ENCODE measurements around the gene TECTB. TPM values are rescaled to one million over a fixed set of nuclear protein-coding genes. Genes with fewer than 3 reads are reported as not detected.

The TECTB gene
- total RNA-seq, 1 experiment from 2014 or later: not detected

DNA sequence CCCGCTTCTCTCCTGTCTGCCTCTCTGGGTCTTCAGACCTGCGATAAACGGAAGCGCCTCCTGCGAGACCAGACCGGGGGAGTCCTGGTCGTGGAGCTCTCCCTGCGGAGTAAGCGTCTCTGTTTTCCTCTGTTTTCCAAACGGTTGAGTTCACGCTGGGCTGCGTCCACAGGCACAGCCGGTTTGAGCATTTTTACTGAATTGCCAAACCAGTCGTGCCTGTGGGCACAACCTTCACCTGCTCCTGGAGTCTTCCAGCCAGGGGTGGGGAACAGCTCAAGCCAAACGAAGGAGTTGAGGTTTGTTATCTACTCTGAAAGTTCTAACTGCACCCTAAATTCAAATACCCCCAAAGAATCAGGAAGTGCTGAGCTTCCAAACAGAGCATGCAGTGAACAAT, 16.3 kb downstream of the TECTB start:
- Mint-ChIP-seq H3K27ac (no peak overlapping the region), H3K4me1 (no peaks in the 10 kb centered on the region; the same call in 1 of the 2 replicates), H3K36me3 (no peaks in the 10 kb centered on the region), H3K4me3 (no peak overlapping the region), H3K9me3 (no peaks in the 10 kb centered on the region), H3K27me3 (ENCODE audit: low read depth) (peaks cover 4% of the 10 kb centered on the region; the same call in 1 of the 2 replicates)
- no peak for TF ChIP-seq MXD4 (CRISPR knock-in tag; IDR thresholded peaks at IDR 0.05; ENCODE audit: borderline replicate concordance)
- no peak for TF ChIP-seq OVOL2 (CRISPR knock-in tag; IDR thresholded peaks at IDR 0.05; ENCODE audit: borderline replicate concordance)
- TF ChIP-seq, protein P1, sequence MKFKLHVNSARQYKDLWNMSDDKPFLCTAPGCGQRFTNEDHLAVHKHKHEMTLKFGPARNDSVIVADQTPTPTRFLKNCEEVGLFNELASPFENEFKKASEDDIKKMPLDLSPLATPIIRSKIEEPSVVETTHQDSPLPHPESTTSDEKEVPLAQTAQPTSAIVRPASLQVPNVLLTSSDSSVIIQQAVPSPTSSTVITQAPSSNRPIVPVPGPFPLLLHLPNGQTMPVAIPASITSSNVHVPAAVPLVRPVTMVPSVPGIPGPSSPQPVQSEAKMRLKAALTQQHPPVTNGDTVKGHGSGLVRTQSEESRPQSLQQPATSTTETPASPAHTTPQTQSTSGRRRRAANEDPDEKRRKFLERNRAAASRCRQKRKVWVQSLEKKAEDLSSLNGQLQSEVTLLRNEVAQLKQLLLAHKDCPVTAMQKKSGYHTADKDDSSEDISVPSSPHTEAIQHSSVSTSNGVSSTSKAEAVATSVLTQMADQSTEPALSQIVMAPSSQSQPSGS (CRISPR knock-in tag; IDR thresholded peaks at IDR 0.05; ENCODE audit: borderline replicate concordance, low read depth): no peak
- no peak for TF ChIP-seq SP1 (CRISPR knock-in tag; conservative IDR thresholded peaks at IDR 0.05)
- TF ChIP-seq ZNF317 (CRISPR knock-in tag; IDR thresholded peaks at IDR 0.05; ENCODE audit: borderline replicate concordance, low read depth): no peak
- no peak for TF ChIP-seq ZNF396 (CRISPR knock-in tag; IDR thresholded peaks at IDR 0.05; ENCODE audit: borderline replicate concordance)
- no peak for TF ChIP-seq JAZF1 (CRISPR knock-in tag; IDR thresholded peaks at IDR 0.05)
- TF ChIP-seq, protein P2, sequence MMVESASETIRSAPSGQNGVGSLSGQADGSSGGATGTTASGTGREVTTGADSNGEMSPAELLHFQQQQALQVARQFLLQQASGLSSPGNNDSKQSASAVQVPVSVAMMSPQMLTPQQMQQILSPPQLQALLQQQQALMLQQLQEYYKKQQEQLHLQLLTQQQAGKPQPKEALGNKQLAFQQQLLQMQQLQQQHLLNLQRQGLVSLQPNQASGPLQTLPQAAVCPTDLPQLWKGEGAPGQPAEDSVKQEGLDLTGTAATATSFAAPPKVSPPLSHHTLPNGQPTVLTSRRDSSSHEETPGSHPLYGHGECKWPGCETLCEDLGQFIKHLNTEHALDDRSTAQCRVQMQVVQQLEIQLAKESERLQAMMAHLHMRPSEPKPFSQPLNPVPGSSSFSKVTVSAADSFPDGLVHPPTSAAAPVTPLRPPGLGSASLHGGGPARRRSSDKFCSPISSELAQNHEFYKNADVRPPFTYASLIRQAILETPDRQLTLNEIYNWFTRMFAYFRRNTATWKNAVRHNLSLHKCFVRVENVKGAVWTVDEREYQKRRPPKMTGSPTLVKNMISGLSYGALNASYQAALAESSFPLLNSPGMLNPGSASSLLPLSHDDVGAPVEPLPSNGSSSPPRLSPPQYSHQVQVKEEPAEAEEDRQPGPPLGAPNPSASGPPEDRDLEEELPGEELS (CRISPR knock-in tag; IDR thresholded peaks at IDR 0.05): no peak
- TF ChIP-seq ETV6 (CRISPR knock-in tag; IDR thresholded peaks at IDR 0.05): no peak
- DNase-seq (ENCODE audit: low spot score): no peak
- POLR2A ChIA-PET: no interaction called here
- CTCF ChIA-PET: interaction anchor here (0.8 kb wide), 1 partner anchor 183 kb away, joined by 3 read pairs; no protein-coding TSS in a partner anchor
- ATAC-seq: no peak

DNA sequence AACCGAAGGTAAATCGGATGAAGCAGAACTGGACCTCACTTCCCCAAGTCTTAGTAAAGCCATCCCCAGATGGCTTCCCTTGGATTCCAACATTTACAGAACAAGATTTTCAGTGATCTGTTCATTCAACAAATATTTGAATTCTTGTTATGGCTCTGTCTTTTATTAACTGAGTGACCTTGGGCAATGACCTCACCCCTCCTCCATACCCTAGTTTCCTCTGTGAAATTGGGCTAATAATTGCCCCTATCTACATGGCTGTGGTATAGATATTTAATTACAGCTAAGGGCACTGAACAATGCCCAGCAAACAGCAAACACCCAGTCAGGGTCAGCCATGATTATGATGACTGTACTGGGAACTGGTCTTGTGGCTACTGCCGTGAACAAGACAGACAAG, 19.1 kb downstream of the TECTB start:
- CTCF ChIA-PET: interaction anchor here (2.5 kb wide), 1 partner anchor 165 kb away, joined by 11 read pairs; no protein-coding TSS in a partner anchor
- Mint-ChIP-seq H3K36me3 (no peaks in the 10 kb centered on the region), H3K27ac (no peak overlapping the region), H3K4me1 (peaks cover 4% of the 10 kb centered on the region), H3K4me3 (no peak overlapping the region), H3K27me3 (ENCODE audit: low read depth) (no peaks in the 10 kb centered on the region; the same call in 1 of the 2 replicates), H3K9me3 (no peaks in the 10 kb centered on the region)
- POLR2A ChIA-PET: no interaction called here
- TF ChIP-seq GABPB1 (CRISPR knock-in tag; IDR thresholded peaks at IDR 0.05): 0 out of 2 replicates have a peak, but pooled peaks have one; percentile 29
- no peak for TF ChIP-seq NFE2L1 (CRISPR knock-in tag; IDR thresholded peaks at IDR 0.05)
- ATAC-seq (no peak), DNase-seq (ENCODE audit: low spot score) (no peak)

DNA sequence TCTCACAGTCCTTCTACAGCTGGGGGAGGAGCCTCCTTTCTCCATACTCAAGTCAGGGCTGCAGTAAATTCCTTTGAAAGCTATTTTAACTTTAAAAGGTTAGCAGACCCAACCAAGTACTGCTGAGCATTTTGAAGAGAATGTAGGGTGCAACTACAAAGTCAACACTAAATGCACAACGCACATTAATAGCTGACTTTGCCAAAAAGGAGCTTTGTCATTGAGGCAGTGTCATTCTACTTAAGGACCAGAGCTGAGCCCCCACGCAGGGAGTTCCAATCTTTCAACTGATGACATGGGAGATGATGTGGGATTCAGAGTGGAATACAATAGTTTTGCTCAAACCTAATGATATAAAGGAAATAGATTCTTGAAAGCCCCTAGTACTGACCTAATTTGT, 20.3 kb downstream of the TECTB start:
- DNase-seq (ENCODE audit: low spot score) (no peak), ATAC-seq (no peak)
- Mint-ChIP-seq H3K4me1 (peaks cover 11% of the 10 kb centered on the region), H3K27ac (no peak overlapping the region), H3K9me3 (no peaks in the 10 kb centered on the region), H3K36me3 (no peaks in the 10 kb centered on the region), H3K27me3 (ENCODE audit: low read depth) (no peaks in the 10 kb centered on the region; the same call in 1 of the 2 replicates), H3K4me3 (no peak overlapping the region)
- ChIA-PET CTCF (interaction anchor here (0.5 to 2.5 kb wide), 2 partner anchors 144 to 166 kb away, joined by 3 to 11 read pairs; no protein-coding TSS in a partner anchor), POLR2A (no interaction called here)
- TF ChIP-seq FOXP1 (CRISPR knock-in tag; IDR thresholded peaks at IDR 0.05; ENCODE audit: borderline replicate concordance): no peak
- no peak for TF ChIP-seq CREB1 (CRISPR knock-in tag; IDR thresholded peaks at IDR 0.05)
- TF ChIP-seq, protein P3, sequence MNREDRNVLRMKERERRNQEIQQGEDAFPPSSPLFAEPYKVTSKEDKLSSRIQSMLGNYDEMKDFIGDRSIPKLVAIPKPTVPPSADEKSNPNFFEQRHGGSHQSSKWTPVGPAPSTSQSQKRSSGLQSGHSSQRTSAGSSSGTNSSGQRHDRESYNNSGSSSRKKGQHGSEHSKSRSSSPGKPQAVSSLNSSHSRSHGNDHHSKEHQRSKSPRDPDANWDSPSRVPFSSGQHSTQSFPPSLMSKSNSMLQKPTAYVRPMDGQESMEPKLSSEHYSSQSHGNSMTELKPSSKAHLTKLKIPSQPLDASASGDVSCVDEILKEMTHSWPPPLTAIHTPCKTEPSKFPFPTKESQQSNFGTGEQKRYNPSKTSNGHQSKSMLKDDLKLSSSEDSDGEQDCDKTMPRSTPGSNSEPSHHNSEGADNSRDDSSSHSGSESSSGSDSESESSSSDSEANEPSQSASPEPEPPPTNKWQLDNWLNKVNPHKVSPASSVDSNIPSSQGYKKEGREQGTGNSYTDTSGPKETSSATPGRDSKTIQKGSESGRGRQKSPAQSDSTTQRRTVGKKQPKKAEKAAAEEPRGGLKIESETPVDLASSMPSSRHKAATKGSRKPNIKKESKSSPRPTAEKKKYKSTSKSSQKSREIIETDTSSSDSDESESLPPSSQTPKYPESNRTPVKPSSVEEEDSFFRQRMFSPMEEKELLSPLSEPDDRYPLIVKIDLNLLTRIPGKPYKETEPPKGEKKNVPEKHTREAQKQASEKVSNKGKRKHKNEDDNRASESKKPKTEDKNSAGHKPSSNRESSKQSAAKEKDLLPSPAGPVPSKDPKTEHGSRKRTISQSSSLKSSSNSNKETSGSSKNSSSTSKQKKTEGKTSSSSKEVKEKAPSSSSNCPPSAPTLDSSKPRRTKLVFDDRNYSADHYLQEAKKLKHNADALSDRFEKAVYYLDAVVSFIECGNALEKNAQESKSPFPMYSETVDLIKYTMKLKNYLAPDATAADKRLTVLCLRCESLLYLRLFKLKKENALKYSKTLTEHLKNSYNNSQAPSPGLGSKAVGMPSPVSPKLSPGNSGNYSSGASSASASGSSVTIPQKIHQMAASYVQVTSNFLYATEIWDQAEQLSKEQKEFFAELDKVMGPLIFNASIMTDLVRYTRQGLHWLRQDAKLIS (CRISPR knock-in tag; IDR thresholded peaks at IDR 0.05; ENCODE audit: borderline replicate concordance): no peak
- no peak for TF ChIP-seq ZNF423 (CRISPR knock-in tag; IDR thresholded peaks at IDR 0.05)
- TF ChIP-seq, protein P1 (CRISPR knock-in tag; IDR thresholded peaks at IDR 0.05; ENCODE audit: borderline replicate concordance, low read depth): no peak
- TF ChIP-seq, protein P4, sequence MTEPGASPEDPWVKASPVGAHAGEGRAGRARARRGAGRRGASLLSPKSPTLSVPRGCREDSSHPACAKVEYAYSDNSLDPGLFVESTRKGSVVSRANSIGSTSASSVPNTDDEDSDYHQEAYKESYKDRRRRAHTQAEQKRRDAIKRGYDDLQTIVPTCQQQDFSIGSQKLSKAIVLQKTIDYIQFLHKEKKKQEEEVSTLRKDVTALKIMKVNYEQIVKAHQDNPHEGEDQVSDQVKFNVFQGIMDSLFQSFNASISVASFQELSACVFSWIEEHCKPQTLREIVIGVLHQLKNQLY (CRISPR knock-in tag; IDR thresholded peaks at IDR 0.05): no peak
- no peak for TF ChIP-seq SP1 (CRISPR knock-in tag; conservative IDR thresholded peaks at IDR 0.05)
- TF ChIP-seq, protein P5, sequence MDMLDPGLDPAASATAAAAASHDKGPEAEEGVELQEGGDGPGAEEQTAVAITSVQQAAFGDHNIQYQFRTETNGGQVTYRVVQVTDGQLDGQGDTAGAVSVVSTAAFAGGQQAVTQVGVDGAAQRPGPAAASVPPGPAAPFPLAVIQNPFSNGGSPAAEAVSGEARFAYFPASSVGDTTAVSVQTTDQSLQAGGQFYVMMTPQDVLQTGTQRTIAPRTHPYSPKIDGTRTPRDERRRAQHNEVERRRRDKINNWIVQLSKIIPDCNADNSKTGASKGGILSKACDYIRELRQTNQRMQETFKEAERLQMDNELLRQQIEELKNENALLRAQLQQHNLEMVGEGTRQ (CRISPR knock-in tag; IDR thresholded peaks at IDR 0.05): no peak
- no peak for TF ChIP-seq NR3C1 (CRISPR knock-in tag; conservative IDR thresholded peaks at IDR 0.05; ENCODE audit: low read depth)
- TF ChIP-seq, protein P6, sequence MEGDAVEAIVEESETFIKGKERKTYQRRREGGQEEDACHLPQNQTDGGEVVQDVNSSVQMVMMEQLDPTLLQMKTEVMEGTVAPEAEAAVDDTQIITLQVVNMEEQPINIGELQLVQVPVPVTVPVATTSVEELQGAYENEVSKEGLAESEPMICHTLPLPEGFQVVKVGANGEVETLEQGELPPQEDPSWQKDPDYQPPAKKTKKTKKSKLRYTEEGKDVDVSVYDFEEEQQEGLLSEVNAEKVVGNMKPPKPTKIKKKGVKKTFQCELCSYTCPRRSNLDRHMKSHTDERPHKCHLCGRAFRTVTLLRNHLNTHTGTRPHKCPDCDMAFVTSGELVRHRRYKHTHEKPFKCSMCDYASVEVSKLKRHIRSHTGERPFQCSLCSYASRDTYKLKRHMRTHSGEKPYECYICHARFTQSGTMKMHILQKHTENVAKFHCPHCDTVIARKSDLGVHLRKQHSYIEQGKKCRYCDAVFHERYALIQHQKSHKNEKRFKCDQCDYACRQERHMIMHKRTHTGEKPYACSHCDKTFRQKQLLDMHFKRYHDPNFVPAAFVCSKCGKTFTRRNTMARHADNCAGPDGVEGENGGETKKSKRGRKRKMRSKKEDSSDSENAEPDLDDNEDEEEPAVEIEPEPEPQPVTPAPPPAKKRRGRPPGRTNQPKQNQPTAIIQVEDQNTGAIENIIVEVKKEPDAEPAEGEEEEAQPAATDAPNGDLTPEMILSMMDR (IDR thresholded peaks at IDR 0.05): no peak
- TF ChIP-seq HMGA2 (CRISPR knock-in tag; IDR thresholded peaks at IDR 0.05): no peak
